A549 treated with CpdA at 1 μM for 4 hours (cell line): ENCODE results near the gene DBNDD1. TPM values are rescaled to one million over a fixed set of nuclear protein-coding genes. Genes with fewer than 3 reads are reported as not detected.

Experiments used
- total RNA-seq: library from RNA; stranded (reverse); fragments of 200-300 nt; extraction: Qiagen RNA extraction; gene quantifications from 5 replicates; pipeline ENCODE4 v1.2.3, GENCODE V29; 2022; ENCODE audit warnings: low read depth

Gene DBNDD1, protein sequence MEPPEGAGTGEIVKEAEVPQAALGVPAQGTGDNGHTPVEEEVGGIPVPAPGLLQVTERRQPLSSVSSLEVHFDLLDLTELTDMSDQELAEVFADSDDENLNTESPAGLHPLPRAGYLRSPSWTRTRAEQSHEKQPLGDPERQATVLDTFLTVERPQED
- total RNA-seq = 47.6 to 60.8 TPM (median 57.9 TPM) in 5 replicates

DNA sequence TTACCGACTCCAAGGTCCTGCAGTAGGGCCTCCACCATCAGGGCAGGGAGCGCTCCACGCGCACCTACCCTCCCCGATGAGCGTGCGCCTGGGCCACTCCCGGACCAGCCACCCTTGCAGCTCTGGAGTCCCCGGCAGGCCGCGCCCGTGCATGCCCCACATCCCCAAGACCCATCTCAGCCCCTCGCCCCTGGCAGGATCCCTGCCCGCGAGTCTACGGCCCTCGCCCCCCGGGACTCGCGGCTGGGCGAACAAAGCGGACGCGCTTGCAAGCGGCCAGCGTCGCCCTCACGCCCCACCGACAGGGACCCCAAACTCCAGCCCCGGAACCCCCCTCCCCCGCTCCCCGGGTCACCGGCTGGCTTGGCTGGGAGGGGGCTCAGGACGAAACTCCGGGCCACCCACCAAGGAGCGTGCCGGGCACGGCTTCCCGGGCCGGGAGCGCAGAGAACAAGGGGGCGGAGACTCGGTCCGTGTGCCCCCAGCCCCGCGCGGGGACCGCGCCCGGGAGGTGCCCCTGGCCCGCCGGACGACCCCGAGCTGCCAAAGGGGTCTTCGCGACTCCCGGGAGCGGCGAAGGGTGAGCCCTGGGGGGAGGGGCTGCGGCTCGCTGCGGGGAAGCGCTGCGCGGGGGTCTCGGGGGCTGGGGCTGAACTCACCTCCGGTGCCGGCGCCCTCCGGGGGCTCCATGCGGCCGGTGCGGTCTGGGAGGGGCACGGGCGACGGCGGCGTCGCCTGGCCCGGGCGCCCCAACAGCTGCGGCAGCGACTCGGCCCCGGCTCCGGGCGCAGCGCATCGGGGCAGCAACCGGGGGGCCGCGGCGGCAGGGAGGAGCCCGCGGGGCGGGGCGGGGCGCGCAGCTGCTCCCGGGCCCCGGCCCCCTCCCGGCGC, at the start of gene DBNDD1:
TSS of gene DBNDD1 (minus strand) at position 805 of the 891 bp plus-strand sequence. CDS start at position 690, 115 bp downstream.

Other genes starting within 250 kb of the DBNDD1 start
- 33.2 to 40.7 TPM (median 36.0 TPM) in 5 replicates for gene FANCA, start 202.8 kb downstream of the DBNDD1 start, total RNA-seq
- gene SPIRE2, start 191.0 kb downstream of the DBNDD1 start, total RNA-seq = 6.3 to 8.7 TPM (median 7.7 TPM) in 5 replicates
- gene TCF25, start 145.9 kb downstream of the DBNDD1 start, total RNA-seq = 70.7 to 94.5 TPM (median 76.8 TPM) in 5 replicates
- 5.3 to 8.6 TPM (median 7.5 TPM) in 5 replicates for gene MC1R, start 100.6 kb downstream of the DBNDD1 start, total RNA-seq
- gene TUBB3, start 96.1 kb downstream of the DBNDD1 start, total RNA-seq = 177 to 263 TPM (median 233 TPM) in 5 replicates
- gene DEF8, start 70.7 kb downstream of the DBNDD1 start, total RNA-seq = 94.3 to 116 TPM (median 113 TPM) in 5 replicates
- gene PRDM7, start 57.9 kb upstream of the DBNDD1 start, total RNA-seq = not detected in 5 replicates